ENCODE measurements around the gene FGR. TPM values are rescaled to one million over a fixed set of nuclear protein-coding genes. Genes with fewer than 3 reads are reported as not detected.

The FGR gene
- total and polyA plus RNA-seq, 2 of the 13 experiments (the other 11 are each of a cell fraction or from before 2014, with no cell fraction given), result not detected

DNA sequence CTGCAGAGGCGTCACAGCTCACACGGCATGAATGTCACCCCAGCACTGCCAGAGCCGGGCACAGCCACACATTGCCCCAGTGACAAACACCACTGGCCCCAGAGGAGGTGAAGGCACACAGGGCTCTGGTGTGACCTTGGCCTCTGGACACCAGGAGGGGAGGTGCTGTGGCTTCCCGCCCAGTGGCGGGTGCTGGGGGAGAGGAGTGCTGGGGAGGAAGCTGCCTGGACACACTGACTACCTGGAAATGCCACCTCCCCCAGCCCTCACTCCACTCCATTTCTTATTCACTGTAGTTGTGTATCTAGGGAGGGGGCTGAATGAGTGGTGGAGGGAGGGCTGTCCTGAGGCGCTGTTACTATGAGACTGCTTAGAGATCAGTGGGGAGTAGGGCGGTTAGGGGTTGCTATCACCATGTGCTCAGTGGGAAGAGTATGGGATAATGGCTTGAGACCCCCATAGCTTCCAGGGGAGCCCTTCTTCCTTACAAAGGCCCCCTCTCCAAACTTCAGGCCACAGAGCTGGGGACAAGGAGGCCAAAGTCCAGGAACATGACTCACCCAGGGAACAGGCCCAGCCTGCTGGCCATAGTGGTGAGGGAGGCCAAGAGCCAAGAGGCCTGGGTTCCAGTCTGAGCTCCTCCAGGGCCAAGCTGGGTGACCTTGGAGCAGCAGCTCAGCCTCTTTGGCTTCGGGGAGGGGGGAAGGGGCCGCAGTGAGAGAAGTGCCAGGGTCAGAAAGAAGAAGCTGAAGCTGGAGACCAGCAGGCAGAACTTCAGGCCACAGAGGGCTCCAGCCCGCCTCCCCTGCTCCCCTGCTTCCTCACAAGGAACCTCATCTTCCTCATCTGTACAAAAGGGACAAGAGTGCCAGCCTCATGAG is 71.2 kb downstream of the FGR start (continued):
- TF ChIP-seq, protein P1, sequence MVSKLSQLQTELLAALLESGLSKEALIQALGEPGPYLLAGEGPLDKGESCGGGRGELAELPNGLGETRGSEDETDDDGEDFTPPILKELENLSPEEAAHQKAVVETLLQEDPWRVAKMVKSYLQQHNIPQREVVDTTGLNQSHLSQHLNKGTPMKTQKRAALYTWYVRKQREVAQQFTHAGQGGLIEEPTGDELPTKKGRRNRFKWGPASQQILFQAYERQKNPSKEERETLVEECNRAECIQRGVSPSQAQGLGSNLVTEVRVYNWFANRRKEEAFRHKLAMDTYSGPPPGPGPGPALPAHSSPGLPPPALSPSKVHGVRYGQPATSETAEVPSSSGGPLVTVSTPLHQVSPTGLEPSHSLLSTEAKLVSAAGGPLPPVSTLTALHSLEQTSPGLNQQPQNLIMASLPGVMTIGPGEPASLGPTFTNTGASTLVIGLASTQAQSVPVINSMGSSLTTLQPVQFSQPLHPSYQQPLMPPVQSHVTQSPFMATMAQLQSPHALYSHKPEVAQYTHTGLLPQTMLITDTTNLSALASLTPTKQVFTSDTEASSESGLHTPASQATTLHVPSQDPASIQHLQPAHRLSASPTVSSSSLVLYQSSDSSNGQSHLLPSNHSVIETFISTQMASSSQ (IDR thresholded peaks at IDR 0.05; ENCODE audit: low read depth), result peak; percentile 28; the same call in 1 of the 2 replicates
- TF ChIP-seq, protein P1 (CRISPR knock-in tag; IDR thresholded peaks at IDR 0.05; ENCODE audit: borderline replicate concordance), result peak; percentile 82; the same call in 1 of the 2 replicates
- TF ChIP-seq DPF2 (CRISPR knock-in tag; IDR thresholded peaks at IDR 0.05; ENCODE audit: borderline replicate concordance, low read depth), result peak; percentile 82; the same call in 1 of the 2 replicates
- no peak for TF ChIP-seq SNAI1 (CRISPR knock-in tag; IDR thresholded peaks at IDR 0.05; ENCODE audit: borderline replicate concordance)
- TF ChIP-seq ZNF367 (CRISPR knock-in tag; IDR thresholded peaks at IDR 0.05; ENCODE audit: borderline replicate concordance), result no peak
- TF ChIP-seq ZNF574 (CRISPR knock-in tag; IDR thresholded peaks at IDR 0.05), result peak; percentile 79
- peak; percentile 78 for TF ChIP-seq CREB1 (IDR thresholded peaks at IDR 0.05)
- peak; percentile 88 for TF ChIP-seq CREB1 (CRISPR knock-in tag; IDR thresholded peaks at IDR 0.05)
- peak; percentile 92 for TF ChIP-seq SALL1 (CRISPR knock-in tag; IDR thresholded peaks at IDR 0.05)
- TF ChIP-seq, protein P2, sequence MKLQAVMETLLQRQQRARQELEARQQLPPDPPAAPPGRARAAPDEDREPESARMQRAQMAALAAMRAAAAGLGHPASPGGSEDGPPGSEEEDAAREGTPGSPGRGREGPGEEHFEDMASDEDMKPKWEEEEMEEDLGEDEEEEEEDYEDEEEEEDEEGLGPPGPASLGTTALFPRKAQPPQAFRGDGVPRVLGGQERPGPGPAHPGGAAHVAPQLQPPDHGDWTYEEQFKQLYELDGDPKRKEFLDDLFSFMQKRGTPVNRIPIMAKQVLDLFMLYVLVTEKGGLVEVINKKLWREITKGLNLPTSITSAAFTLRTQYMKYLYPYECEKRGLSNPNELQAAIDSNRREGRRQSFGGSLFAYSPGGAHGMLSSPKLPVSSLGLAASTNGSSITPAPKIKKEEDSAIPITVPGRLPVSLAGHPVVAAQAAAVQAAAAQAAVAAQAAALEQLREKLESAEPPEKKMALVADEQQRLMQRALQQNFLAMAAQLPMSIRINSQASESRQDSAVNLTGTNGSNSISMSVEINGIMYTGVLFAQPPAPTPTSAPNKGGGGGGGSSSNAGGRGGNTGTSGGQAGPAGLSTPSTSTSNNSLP (IDR thresholded peaks at IDR 0.05; ENCODE audit: low read depth, low read length), result no peak
- peak; percentile 70; the same call in 1 of the 2 replicates for TF ChIP-seq HIVEP1 (CRISPR knock-in tag; IDR thresholded peaks at IDR 0.05)
- TF ChIP-seq ZSCAN22 (CRISPR knock-in tag; IDR thresholded peaks at IDR 0.05), result no peak
- TF ChIP-seq KLF12 (CRISPR knock-in tag; IDR thresholded peaks at IDR 0.05; ENCODE audit: borderline replicate concordance), result no peak
- TF ChIP-seq, protein P3, sequence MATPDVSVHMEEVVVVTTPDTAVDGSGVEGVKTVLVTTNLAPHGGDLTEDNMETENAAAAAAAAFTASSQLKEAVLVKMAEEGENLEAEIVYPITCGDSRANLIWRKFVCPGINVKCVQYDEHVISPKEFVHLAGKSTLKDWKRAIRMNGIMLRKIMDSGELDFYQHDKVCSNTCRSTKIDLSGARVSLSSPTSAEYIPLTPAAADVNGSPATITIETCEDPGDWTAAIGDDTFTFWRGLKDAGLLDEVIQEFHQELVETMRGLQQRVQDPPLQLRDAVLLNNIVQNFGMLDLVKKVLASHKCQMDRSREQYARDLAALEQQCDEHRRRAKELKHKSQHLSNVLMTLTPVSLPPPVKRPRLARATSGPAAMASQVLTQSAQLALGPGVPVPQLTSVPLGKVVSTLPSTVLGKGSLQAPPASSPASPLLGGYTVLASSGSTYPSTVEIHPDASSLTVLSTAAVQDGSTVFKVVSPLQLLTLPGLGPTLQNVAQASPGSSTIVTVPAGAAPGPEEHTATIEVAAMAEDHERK (CRISPR knock-in tag; IDR thresholded peaks at IDR 0.05; ENCODE audit: low read depth), result no peak
- TF ChIP-seq ZNF720 (CRISPR knock-in tag; IDR thresholded peaks at IDR 0.05), result no peak
- no peak for TF ChIP-seq JDP2 (CRISPR knock-in tag; IDR thresholded peaks at IDR 0.05; ENCODE audit: borderline replicate concordance)
- peak; percentile 47; the same call in 1 of the 2 replicates for TF ChIP-seq MEIS1 (CRISPR knock-in tag; IDR thresholded peaks at IDR 0.05; ENCODE audit: borderline replicate concordance)
